Astrocyte (in vitro differentiated cells and primary cell): ENCODE data around the gene MARCHF10. TPM values are rescaled to one million over a fixed set of nuclear protein-coding genes. Genes with fewer than 3 reads are reported as not detected.

Experiments used
- DNase-seq: peaks from one replicate; pipeline ENCODE4 v3.0.0-alpha.2; 2010; ENCODE audit warnings: low read depth
- FAIRE-seq: peaks from 2 replicates; lab custom pipeline; 2011; peaks lifted over from hg19 to GRCh38; lab: Jason Lieb, UNC
- H2AFZ ChIP-seq: 2 replicates; pipeline ENCODE4 v1.6.0; 2012; ENCODE audit warnings: low read depth, low read length, inconsistent platforms
- H3K27ac ChIP-seq: 2 replicates; pipeline ENCODE4 v1.5.1; 2011; ENCODE audit warnings: low read depth, low read length, inconsistent platforms
- H3K27me3 ChIP-seq: 2 replicates; pipeline ENCODE4 v1.6.0; 2011; ENCODE audit warnings: low read length, inconsistent platforms; ENCODE audit not compliant: insufficient read depth
- H3K36me3 ChIP-seq: 2 replicates; pipeline ENCODE4 v1.5.1; 2011; ENCODE audit warnings: low read length, inconsistent platforms; ENCODE audit not compliant: insufficient read depth
- H3K4me1 ChIP-seq: 2 replicates; pipeline ENCODE4 v1.5.1; 2011; ENCODE audit warnings: low read length, inconsistent platforms; ENCODE audit not compliant: insufficient read depth
- H3K4me2 ChIP-seq: 2 replicates; pipeline ENCODE4 v1.6.0; 2012; ENCODE audit warnings: low read length, inconsistent platforms
- H3K4me3 ChIP-seq: 2 replicates; pipeline ENCODE4 v1.5.1; 2011; ENCODE audit warnings: low read depth, mild to moderate bottlenecking, low read length, inconsistent platforms; ENCODE audit not compliant: insufficient read depth
- H3K79me2 ChIP-seq: 2 replicates; pipeline ENCODE4 v1.6.0; 2012; ENCODE audit warnings: mild to moderate bottlenecking, low read length, inconsistent platforms; ENCODE audit not compliant: insufficient read depth
- H3K9ac ChIP-seq: 2 replicates; pipeline ENCODE4 v1.6.0; 2012; ENCODE audit warnings: mild to moderate bottlenecking, low read length, inconsistent platforms
- H3K9me3 ChIP-seq: 2 replicates; pipeline ENCODE4 v1.5.1; 2012; ENCODE audit warnings: low read depth, mild to moderate bottlenecking, low read length, inconsistent platforms; ENCODE audit not compliant: insufficient read depth
- H4K20me1 ChIP-seq: 2 replicates; pipeline ENCODE4 v1.6.0; 2012; ENCODE audit warnings: low read length, inconsistent platforms; ENCODE audit not compliant: insufficient read depth
- H3K27ac Mint-ChIP-seq: one replicate; pipeline ENCODE4 v1.8.0; 2021; ENCODE audit warnings: mild to moderate bottlenecking, mixed read lengths; ENCODE audit not compliant: unreplicated experiment
- H3K27me3 Mint-ChIP-seq: one replicate; pipeline ENCODE4 v1.8.0; 2021; ENCODE audit warnings: low read depth, mixed read lengths; ENCODE audit not compliant: unreplicated experiment
- H3K36me3 Mint-ChIP-seq: one replicate; pipeline ENCODE4 v1.8.0; 2021; ENCODE audit warnings: low read depth, mixed read lengths; ENCODE audit not compliant: unreplicated experiment
- H3K4me1 Mint-ChIP-seq: one replicate; pipeline ENCODE4 v1.8.0; 2021; ENCODE audit warnings: low read depth, mixed read lengths; ENCODE audit not compliant: unreplicated experiment
- H3K4me3 Mint-ChIP-seq: one replicate; pipeline ENCODE4 v1.8.0; 2021; ENCODE audit warnings: mild to moderate bottlenecking, moderate library complexity, mixed read lengths; ENCODE audit not compliant: unreplicated experiment
- H3K9me3 Mint-ChIP-seq: one replicate; pipeline ENCODE4 v1.8.0; 2021; ENCODE audit warnings: mild to moderate bottlenecking, mixed read lengths; ENCODE audit not compliant: unreplicated experiment
- EZH2 ChIP-seq: IDR thresholded peaks from 2 replicates; pipeline ENCODE4 v1.6.1; 2012; ENCODE audit warnings: mild to moderate bottlenecking, low read length, inconsistent platforms; ENCODE audit not compliant: insufficient read depth
- total RNA-seq: library from RNA; stranded (reverse); gene quantifications from 2 replicates; pipeline ENCODE4 v1.2.1, GENCODE V29; 2021
- TF ChIP-seq, protein P1 (sequence below): IDR thresholded peaks from 2 replicates; pipeline ENCODE4 v1.5.1; 2011; ENCODE audit warnings: low read depth, mild to moderate bottlenecking, inconsistent platforms, low read length, moderate library complexity; ENCODE audit not compliant: insufficient read depth

MARCHF10 gene
- total RNA-seq, 1 donor from 2014 or later, result not detected

- H3K4me1 ChIP-seq, result peaks cover 19% of the 10 kb centered on the region
- Mint-ChIP-seq H3K4me1 (peaks cover 5% of the 10 kb centered on the region), H3K9me3 (peaks cover 7% of the 10 kb centered on the region), H3K36me3 (peaks cover 2% of the 10 kb centered on the region), H3K27me3 (peaks cover 7% of the 10 kb centered on the region), H3K4me3 (no peak overlapping the region), H3K27ac (no peak overlapping the region)
- FAIRE-seq (no peak), DNase-seq (no peak)
- no peaks in the 10 kb centered on the region for H3K79me2 ChIP-seq
- no peaks in the 10 kb centered on the region for H3K27me3 ChIP-seq
- no peak overlapping the region for H2AFZ ChIP-seq
- no peak overlapping the region for H3K9ac ChIP-seq
- H3K36me3 ChIP-seq, result no peaks in the 10 kb centered on the region
- H4K20me1 ChIP-seq, result no peaks in the 10 kb centered on the region
- no peaks in the 10 kb centered on the region for H3K9me3 ChIP-seq
- H3K27ac ChIP-seq, result no peak overlapping the region
- no peak overlapping the region for H3K4me3 ChIP-seq
- TF ChIP-seq, protein P1, sequence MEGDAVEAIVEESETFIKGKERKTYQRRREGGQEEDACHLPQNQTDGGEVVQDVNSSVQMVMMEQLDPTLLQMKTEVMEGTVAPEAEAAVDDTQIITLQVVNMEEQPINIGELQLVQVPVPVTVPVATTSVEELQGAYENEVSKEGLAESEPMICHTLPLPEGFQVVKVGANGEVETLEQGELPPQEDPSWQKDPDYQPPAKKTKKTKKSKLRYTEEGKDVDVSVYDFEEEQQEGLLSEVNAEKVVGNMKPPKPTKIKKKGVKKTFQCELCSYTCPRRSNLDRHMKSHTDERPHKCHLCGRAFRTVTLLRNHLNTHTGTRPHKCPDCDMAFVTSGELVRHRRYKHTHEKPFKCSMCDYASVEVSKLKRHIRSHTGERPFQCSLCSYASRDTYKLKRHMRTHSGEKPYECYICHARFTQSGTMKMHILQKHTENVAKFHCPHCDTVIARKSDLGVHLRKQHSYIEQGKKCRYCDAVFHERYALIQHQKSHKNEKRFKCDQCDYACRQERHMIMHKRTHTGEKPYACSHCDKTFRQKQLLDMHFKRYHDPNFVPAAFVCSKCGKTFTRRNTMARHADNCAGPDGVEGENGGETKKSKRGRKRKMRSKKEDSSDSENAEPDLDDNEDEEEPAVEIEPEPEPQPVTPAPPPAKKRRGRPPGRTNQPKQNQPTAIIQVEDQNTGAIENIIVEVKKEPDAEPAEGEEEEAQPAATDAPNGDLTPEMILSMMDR, result no peak
- TF ChIP-seq EZH2, result no peak
- H3K4me2 ChIP-seq, result no peak overlapping the region
These were observed 90.2 kb downstream of the MARCHF10 start for GRCh38 chr17:62717889-62718288.

GRCh38 chr17:62717589-62717855 is 90.6 kb downstream of the MARCHF10 start:
- H3K36me3 Mint-ChIP-seq, result peaks cover 2% of the 10 kb centered on the region
- Histone ChIP-seq H3K27me3 (no peaks in the 10 kb centered on the region), H2AFZ (no peak overlapping the region), H3K4me3 (no peak overlapping the region), H3K36me3 (no peaks in the 10 kb centered on the region), H4K20me1 (no peaks in the 10 kb centered on the region), H3K27ac (no peak overlapping the region), H3K4me2 (no peak overlapping the region), H3K9ac (no peak overlapping the region), H3K4me1 (peaks cover 19% of the 10 kb centered on the region), H3K79me2 (no peaks in the 10 kb centered on the region), H3K9me3 (no peaks in the 10 kb centered on the region)
- peaks cover 7% of the 10 kb centered on the region for H3K9me3 Mint-ChIP-seq
- TF ChIP-seq, protein P1, result no peak
- no peak for TF ChIP-seq EZH2
- H3K27ac Mint-ChIP-seq, result no peak overlapping the region
- FAIRE-seq (no peak), DNase-seq (no peak)
- peaks cover 8% of the 10 kb centered on the region for H3K27me3 Mint-ChIP-seq
- H3K4me1 Mint-ChIP-seq, result peaks cover 5% of the 10 kb centered on the region
- no peak overlapping the region for H3K4me3 Mint-ChIP-seq

GRCh38 chr17:62716834-62717588 is 91.1 kb downstream of the MARCHF10 start:
- Histone ChIP-seq H3K79me2 (no peaks in the 10 kb centered on the region), H3K9ac (no peak overlapping the region), H3K9me3 (no peaks in the 10 kb centered on the region), H3K4me3 (no peak overlapping the region), H3K27ac (no peak overlapping the region), H4K20me1 (no peaks in the 10 kb centered on the region), H3K27me3 (no peaks in the 10 kb centered on the region), H2AFZ (no peak overlapping the region), H3K4me1 (peaks cover 19% of the 10 kb centered on the region), H3K4me2 (no peak overlapping the region), H3K36me3 (no peaks in the 10 kb centered on the region)
- no peak for FAIRE-seq
- Mint-ChIP-seq H3K36me3 (peaks cover 2% of the 10 kb centered on the region), H3K4me3 (no peak overlapping the region), H3K27me3 (peaks cover 8% of the 10 kb centered on the region), H3K4me1 (peaks cover 5% of the 10 kb centered on the region), H3K27ac (no peak overlapping the region), H3K9me3 (peaks cover 7% of the 10 kb centered on the region)
- no peak for DNase-seq
- TF ChIP-seq, protein P1, result no peak
- TF ChIP-seq EZH2, result no peak
